ENCODE measurements around the gene LHX2.

The LHX2 gene

DNA sequence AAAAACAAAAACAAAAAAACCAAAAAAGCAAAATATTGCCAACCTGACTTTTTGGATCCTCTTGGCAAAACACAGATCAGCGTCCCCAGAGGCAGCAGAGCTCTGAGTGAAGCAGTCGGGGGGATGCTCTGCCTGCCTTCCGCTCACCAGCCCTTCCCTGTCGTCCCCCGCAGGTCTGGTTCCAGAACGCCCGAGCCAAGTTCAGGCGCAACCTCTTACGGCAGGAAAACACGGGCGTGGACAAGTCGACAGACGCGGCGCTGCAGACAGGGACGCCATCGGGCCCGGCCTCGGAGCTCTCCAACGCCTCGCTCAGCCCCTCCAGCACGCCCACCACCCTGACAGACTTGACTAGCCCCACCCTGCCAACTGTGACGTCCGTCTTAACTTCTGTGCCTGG, 20.7 kb downstream of the LHX2 start:
- Histone ChIP-seq H3K4me3 (ENCODE audit: low read depth, low read length) (no peak overlapping the region), H3K36me3 (replicated peaks) (no peaks in the 10 kb centered on the region), H3K27me3 (replicated peaks) (peaks cover 73% of the 10 kb centered on the region), H3K27ac (no peak overlapping the region)
- in situ Hi-C loops (cut with HindIII; ENCODE audit: low pct_ligation_motif_present, low sequenced_read_pairs): no loop called here
- DNase-seq: no peak
- TF ChIP-seq, protein P1, sequence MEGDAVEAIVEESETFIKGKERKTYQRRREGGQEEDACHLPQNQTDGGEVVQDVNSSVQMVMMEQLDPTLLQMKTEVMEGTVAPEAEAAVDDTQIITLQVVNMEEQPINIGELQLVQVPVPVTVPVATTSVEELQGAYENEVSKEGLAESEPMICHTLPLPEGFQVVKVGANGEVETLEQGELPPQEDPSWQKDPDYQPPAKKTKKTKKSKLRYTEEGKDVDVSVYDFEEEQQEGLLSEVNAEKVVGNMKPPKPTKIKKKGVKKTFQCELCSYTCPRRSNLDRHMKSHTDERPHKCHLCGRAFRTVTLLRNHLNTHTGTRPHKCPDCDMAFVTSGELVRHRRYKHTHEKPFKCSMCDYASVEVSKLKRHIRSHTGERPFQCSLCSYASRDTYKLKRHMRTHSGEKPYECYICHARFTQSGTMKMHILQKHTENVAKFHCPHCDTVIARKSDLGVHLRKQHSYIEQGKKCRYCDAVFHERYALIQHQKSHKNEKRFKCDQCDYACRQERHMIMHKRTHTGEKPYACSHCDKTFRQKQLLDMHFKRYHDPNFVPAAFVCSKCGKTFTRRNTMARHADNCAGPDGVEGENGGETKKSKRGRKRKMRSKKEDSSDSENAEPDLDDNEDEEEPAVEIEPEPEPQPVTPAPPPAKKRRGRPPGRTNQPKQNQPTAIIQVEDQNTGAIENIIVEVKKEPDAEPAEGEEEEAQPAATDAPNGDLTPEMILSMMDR (IDR thresholded peaks at IDR 0.05; ENCODE audit: low read depth, low read length, missing control alignments): no peak

DNA sequence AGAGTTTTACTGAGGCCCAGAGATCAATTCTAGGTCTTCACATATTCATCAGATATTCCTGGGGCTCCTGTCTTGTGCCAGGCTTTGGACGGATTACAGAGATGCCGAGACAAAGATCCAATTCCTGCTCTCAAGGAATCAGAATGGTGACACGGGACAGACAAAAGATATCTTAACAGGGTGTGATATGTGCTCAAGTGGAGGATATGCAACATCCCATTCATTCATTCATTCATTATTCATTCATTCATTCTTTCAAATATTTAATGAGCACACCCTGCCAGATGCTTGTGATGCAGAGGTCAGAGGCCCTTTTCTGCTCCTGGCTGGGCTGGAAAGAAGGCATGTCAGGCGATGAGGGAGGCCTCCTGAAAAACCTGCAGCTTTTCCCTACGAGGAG, 21.8 kb downstream of the LHX2 start:
- Histone ChIP-seq H3K4me3 (ENCODE audit: low read depth, low read length) (no peak overlapping the region), H3K27me3 (replicated peaks) (peaks cover 72% of the 10 kb centered on the region), H3K27ac (no peak overlapping the region), H3K36me3 (replicated peaks) (no peaks in the 10 kb centered on the region)
- DNase-seq: no peak
- in situ Hi-C loops (cut with HindIII; ENCODE audit: low pct_ligation_motif_present, low sequenced_read_pairs): no loop called here
- TF ChIP-seq, protein P1 (IDR thresholded peaks at IDR 0.05; ENCODE audit: low read depth, low read length, missing control alignments): no peak

DNA sequence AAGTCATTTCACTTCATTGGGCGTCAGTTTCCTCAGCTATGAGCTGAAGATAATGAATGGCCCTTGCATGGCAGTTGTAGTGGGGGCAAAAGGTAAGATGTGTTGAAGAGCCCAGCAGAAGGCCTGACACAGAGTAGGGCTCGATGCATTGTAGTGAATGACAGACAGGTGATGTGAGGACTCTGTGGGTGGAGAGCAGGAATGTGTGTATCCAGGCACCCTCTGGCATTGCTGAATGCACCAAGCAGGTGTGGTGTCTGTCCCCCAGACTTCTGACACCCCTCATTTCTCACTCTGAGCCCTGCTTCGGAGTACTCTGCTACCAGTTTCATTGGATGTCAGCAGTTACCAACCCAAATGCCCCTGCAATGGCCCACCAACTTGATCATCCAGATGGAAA, 22.4 kb downstream of the LHX2 start:
- no peak overlapping the region for H3K4me3 ChIP-seq (ENCODE audit: low read depth, low read length)
- no peak for DNase-seq
- no peak overlapping the region for H3K27ac ChIP-seq
- in situ Hi-C loops (cut with HindIII; ENCODE audit: low pct_ligation_motif_present, low sequenced_read_pairs): no loop called here
- peaks cover 73% of the 10 kb centered on the region for H3K27me3 ChIP-seq (replicated peaks)
- no peaks in the 10 kb centered on the region for H3K36me3 ChIP-seq (replicated peaks)
- TF ChIP-seq, protein P1 (IDR thresholded peaks at IDR 0.05; ENCODE audit: low read depth, low read length, missing control alignments): no peak

DNA sequence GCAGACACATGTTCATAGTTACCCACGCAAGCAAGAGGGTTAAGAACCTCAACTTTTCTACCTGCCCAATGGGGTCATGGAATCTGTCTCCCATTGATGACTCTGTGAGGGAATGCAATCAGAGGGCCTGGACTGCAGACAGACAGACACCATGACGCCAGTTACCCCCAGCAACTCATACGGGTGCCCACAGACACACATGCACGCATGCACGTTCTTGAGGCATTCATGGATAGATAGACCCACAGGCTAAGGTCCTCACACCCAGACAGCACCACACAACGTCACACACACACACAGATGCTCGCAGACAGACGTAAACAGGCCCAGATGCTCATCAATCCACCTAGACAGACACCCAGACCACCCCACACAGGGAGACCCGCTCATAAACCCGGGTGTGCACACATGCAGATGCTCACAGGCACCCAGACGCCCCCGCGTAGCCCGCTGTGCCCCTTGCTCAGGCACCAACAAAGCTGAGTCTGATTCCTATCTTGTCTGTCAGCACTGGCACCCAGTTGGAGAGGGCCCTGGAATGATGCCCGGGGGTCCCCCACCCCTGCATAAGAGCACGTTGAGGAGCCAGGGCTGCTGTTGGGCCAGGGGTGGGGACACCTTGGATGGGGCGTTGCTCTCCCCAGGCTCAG, 23.6 kb downstream of the LHX2 start:
- Histone ChIP-seq H3K36me3 (replicated peaks) (no peaks in the 10 kb centered on the region), H3K27me3 (replicated peaks) (peaks cover 74% of the 10 kb centered on the region), H3K27ac (no peak overlapping the region), H3K4me3 (ENCODE audit: low read depth, low read length) (no peak overlapping the region)
- TF ChIP-seq, protein P1 (IDR thresholded peaks at IDR 0.05; ENCODE audit: low read depth, low read length, missing control alignments): no peak
- in situ Hi-C loops (cut with HindIII; ENCODE audit: low pct_ligation_motif_present, low sequenced_read_pairs): no loop called here
- no peak for DNase-seq

DNA sequence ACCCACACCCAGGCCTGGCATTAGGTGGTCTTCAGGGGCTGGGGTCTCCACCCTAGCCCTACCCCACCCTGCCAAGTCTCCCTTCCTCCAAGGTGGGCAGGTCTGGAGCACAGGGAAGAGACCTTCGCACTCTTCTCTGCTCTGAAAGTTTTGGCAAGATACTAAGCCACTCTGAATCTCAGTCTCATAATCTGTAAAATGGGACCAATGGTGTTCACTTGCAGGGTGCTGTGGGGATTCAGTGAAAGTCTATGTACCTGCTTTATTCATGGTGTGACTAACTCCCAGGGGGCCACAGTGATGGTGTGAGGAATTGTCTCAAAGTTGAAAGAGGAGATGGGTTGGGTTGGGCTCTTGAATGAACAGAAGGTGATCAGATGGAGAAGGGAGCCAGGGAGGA, 25.0 kb downstream of the LHX2 start:
- DNase-seq: no peak
- H3K27me3 ChIP-seq (replicated peaks): peaks cover 72% of the 10 kb centered on the region
- TF ChIP-seq, protein P1 (IDR thresholded peaks at IDR 0.05; ENCODE audit: low read depth, low read length, missing control alignments): no peak
- H3K27ac ChIP-seq: no peak overlapping the region
- in situ Hi-C loops (cut with HindIII; ENCODE audit: low pct_ligation_motif_present, low sequenced_read_pairs): no loop called here
- H3K4me3 ChIP-seq (ENCODE audit: low read depth, low read length): no peak overlapping the region
- no peaks in the 10 kb centered on the region for H3K36me3 ChIP-seq (replicated peaks)

DNA sequence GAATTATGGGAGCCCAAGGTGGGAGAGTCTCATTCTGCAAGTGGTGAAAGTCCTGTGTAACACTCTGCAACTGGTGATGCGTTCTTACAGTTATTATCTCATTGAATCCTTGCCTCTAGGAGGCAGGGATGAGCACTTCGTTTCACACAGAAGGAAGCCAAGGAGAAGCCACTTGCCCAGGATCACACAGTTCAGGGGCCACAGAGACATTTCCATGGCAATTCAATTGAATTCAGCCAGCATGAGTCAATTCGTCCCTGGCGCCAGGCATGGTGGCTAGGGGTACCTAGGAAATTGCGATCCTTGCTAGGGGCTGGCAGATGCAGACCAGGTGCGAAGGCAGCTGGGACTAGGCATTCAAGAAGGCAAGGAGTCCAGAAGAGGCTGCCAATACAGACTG, 26.2 kb downstream of the LHX2 start:
- in situ Hi-C loops (cut with HindIII; ENCODE audit: low pct_ligation_motif_present, low sequenced_read_pairs): no loop called here
- H3K27ac ChIP-seq: no peak overlapping the region
- no peak for DNase-seq

More for the DNA sequence above, 26.2 kb downstream of the LHX2 start:
- H3K27me3 ChIP-seq (replicated peaks): peaks cover 71% of the 10 kb centered on the region
- no peaks in the 10 kb centered on the region for H3K36me3 ChIP-seq (replicated peaks)
- TF ChIP-seq, protein P1 (IDR thresholded peaks at IDR 0.05; ENCODE audit: low read depth, low read length, missing control alignments): peak; percentile 34
- H3K4me3 ChIP-seq (ENCODE audit: low read depth, low read length): no peak overlapping the region

All from brain microvascular endothelial cell (primary cell).